Measurements from ENCODE around the gene CTDP1.

The CTDP1 gene

GRCh38 chr18:79760348-79760747 is 80.7 kb downstream of the CTDP1 start:
- TF ChIP-seq, protein P1, sequence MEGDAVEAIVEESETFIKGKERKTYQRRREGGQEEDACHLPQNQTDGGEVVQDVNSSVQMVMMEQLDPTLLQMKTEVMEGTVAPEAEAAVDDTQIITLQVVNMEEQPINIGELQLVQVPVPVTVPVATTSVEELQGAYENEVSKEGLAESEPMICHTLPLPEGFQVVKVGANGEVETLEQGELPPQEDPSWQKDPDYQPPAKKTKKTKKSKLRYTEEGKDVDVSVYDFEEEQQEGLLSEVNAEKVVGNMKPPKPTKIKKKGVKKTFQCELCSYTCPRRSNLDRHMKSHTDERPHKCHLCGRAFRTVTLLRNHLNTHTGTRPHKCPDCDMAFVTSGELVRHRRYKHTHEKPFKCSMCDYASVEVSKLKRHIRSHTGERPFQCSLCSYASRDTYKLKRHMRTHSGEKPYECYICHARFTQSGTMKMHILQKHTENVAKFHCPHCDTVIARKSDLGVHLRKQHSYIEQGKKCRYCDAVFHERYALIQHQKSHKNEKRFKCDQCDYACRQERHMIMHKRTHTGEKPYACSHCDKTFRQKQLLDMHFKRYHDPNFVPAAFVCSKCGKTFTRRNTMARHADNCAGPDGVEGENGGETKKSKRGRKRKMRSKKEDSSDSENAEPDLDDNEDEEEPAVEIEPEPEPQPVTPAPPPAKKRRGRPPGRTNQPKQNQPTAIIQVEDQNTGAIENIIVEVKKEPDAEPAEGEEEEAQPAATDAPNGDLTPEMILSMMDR (IDR thresholded peaks at IDR 0.05; ENCODE audit: control insufficient read depth, insufficient read depth, low read depth, low read length, missing control alignments): no peak
- no peak for DNase-seq (ENCODE audit: low read depth)
- no peak overlapping the region for H3K4me3 ChIP-seq (ENCODE audit: control insufficient read depth, low read depth, low read length)

- DNase-seq (ENCODE audit: low read depth): no peak
- H3K4me3 ChIP-seq (ENCODE audit: control insufficient read depth, low read depth, low read length): no peak overlapping the region
- TF ChIP-seq, protein P1 (IDR thresholded peaks at IDR 0.05; ENCODE audit: control insufficient read depth, insufficient read depth, low read depth, low read length, missing control alignments): no peak
Measured at GRCh38 chr18:79760881-79761280, 81.3 kb downstream of the CTDP1 start.

GRCh38 chr18:79763407-79763806 is 83.8 kb downstream of the CTDP1 start:
- TF ChIP-seq, protein P1 (IDR thresholded peaks at IDR 0.05; ENCODE audit: control insufficient read depth, insufficient read depth, low read depth, low read length, missing control alignments): no peak
- H3K4me3 ChIP-seq (ENCODE audit: control insufficient read depth, low read depth, low read length): no peak overlapping the region
- DNase-seq (ENCODE audit: low read depth): no peak

- DNase-seq (ENCODE audit: low read depth): no peak
- TF ChIP-seq, protein P1 (IDR thresholded peaks at IDR 0.05; ENCODE audit: control insufficient read depth, insufficient read depth, low read depth, low read length, missing control alignments): no peak
- H3K4me3 ChIP-seq (ENCODE audit: control insufficient read depth, low read depth, low read length): no peak overlapping the region
Measured at GRCh38 chr18:79764131-79764530, 84.5 kb downstream of the CTDP1 start.

DNA sequence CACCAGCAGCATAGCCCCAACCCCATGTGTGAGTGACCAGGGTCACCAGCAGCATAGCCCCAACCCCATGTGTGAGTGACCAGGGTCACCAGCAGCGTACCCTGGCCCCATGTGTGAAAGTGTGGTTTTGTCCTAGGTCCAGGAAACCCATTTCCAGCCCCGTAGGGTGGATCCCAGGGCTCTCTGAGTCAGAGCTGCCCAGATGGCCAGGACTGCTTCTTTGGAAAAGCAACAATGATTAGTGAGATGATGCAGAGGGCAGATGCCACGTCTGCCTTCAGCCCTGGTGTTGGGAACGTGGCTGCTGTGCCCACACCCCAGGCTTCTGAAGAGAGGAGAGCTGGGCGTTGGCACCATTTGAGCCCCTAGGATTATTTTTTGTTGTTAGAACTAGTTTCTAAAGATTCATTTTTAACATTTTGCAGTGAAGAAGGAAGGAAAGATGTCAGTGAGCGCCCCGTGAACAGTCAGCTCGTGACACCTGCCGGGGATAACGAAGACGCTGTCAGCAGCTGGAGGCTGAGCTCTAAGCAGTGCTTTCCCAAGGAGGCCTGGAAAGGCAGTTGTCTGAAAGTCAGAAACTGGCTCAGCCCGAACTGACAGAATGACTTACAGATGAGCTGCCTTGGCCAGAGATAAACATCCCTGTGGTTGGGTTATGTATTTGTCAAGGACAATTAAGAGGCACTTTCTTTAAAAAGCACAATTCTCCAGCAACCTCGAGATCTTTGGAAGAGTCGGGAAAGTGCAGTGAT is 86.1 kb downstream of the CTDP1 start:
- TF ChIP-seq, protein P1 (IDR thresholded peaks at IDR 0.05; ENCODE audit: control insufficient read depth, insufficient read depth, low read depth, low read length, missing control alignments): no peak
- H3K4me3 ChIP-seq (ENCODE audit: control insufficient read depth, low read depth, low read length): no peak overlapping the region
- peak; percentile 33 for DNase-seq (ENCODE audit: low read depth)

- H3K4me3 ChIP-seq (ENCODE audit: control insufficient read depth, low read depth, low read length): no peak overlapping the region
- no peak for DNase-seq (ENCODE audit: low read depth)
- TF ChIP-seq, protein P1 (IDR thresholded peaks at IDR 0.05; ENCODE audit: control insufficient read depth, insufficient read depth, low read depth, low read length, missing control alignments): no peak
Measured at GRCh38 chr18:79766308-79766707, 86.7 kb downstream of the CTDP1 start.

All from AG09309 (cell line).